Measurements from ENCODE around the gene CFDP1.

DNA sequence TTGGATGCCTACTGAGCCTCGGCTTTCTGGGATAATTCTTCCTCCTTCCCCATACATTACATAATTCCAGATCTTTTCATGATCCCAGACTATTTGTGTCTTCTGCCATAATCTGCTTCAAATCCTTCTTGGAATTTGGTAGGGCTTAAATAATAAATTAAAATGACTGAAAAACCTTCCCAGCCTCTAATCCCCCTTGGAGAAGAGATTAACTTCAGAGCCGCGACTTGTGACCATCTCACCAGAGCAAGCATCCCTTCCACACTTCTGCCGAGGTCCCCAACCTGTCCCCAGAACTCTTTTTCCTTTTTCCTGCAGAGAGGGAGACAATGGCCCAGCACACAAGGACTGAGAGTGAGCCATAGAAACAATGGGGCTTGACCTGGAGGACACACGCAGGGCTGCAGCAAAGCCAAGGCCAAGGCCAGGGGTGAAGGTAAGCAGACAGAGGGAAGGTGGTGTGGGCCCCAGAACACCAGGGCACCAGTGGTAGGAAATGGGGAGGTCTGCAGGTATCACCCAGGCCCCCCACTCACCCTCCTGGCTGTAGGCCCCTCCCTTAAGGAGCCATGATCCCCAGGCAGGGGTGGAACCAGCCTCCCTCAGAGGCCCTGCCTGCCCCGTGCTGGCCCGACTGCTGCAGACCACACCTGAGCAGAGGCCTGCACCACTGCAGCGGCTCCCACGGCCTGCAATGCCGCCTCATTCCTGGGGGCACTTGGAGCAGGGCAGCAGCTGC is 172.3 kb downstream of the CFDP1 start:
- TF ChIP-seq, protein P1, sequence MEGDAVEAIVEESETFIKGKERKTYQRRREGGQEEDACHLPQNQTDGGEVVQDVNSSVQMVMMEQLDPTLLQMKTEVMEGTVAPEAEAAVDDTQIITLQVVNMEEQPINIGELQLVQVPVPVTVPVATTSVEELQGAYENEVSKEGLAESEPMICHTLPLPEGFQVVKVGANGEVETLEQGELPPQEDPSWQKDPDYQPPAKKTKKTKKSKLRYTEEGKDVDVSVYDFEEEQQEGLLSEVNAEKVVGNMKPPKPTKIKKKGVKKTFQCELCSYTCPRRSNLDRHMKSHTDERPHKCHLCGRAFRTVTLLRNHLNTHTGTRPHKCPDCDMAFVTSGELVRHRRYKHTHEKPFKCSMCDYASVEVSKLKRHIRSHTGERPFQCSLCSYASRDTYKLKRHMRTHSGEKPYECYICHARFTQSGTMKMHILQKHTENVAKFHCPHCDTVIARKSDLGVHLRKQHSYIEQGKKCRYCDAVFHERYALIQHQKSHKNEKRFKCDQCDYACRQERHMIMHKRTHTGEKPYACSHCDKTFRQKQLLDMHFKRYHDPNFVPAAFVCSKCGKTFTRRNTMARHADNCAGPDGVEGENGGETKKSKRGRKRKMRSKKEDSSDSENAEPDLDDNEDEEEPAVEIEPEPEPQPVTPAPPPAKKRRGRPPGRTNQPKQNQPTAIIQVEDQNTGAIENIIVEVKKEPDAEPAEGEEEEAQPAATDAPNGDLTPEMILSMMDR (conservative IDR thresholded peaks at IDR 0.05; ENCODE audit: low read length) = no peak
- TF ChIP-seq EZH2phosphoT487 (IDR thresholded peaks at IDR 0.05; ENCODE audit: borderline replicate concordance) = no peak

Data from Loucy (cell line).